HEK293 (cell line): ENCODE measurements around the gene RBM42.

ENCODE experiments used
- CTCF ChIA-PET: fragments of 350-600 bp; formaldehyde crosslinking; extraction: SDS; loops from one replicate; lab custom pipeline; 2021; ENCODE audit warnings: antibody characterized with exemption; lab: Yijun Ruan, JAX
- POLR2A ChIA-PET: fragments of 300-600 bp; formaldehyde crosslinking; extraction: SDS; loops from one replicate; lab custom pipeline; 2020; ENCODE audit warnings: antibody characterized with exemption, inconsistent platforms; lab: Yijun Ruan, JAX
- H3K27ac ChIP-seq: fragments of 200-500 bp; sonication (Bioruptor generic); 2 replicates; pipeline ENCODE4 v1.5.1; 2014; ENCODE audit warnings: low read depth, low read length, control low read depth, inconsistent platforms; ENCODE audit errors: extremely low read depth
- H3K36me3 ChIP-seq, 2 experiments: fragments of 200-500 bp in 1 of 2; sonication (Bioruptor generic) in 1 of 2; 1 replicate in 1 of 2; 2 replicates in 1 of 2; pipeline ENCODE4 v1.5.1; 2014 to 2017; ENCODE audit warnings: inconsistent platforms in 2 of 2, low read length in 2 of 2; ENCODE audit not compliant: control insufficient read depth in 2 of 2, insufficient read depth in 1 of 2
- H3K4me1 ChIP-seq: fragments of 200-500 bp; sonication (Bioruptor generic); 2 replicates; pipeline ENCODE4 v1.5.1; 2014; ENCODE audit warnings: mild to moderate bottlenecking, low read length, inconsistent platforms; ENCODE audit not compliant: control insufficient read depth, insufficient read depth
- H3K4me3 ChIP-seq: 2 replicates; pipeline ENCODE4 v1.5.1; 2011; ENCODE audit warnings: low read depth, mild to moderate bottlenecking, control low read depth, low read length, moderate library complexity
- H3K9me3 ChIP-seq: fragments of 200-500 bp; sonication (Bioruptor generic); 2 replicates; pipeline ENCODE4 v1.5.1; 2014; ENCODE audit warnings: low read depth, low read length, inconsistent platforms; ENCODE audit not compliant: control insufficient read depth, insufficient read depth
- BCL11A ChIP-seq: fragments of 450-650 bp; formaldehyde crosslinking; IDR thresholded peaks from 2 replicates; pipeline ENCODE4 v1.5.1; 2016; ENCODE audit warnings: low read depth, missing biosample characterization, missing genetic modification characterization
- GLI4 ChIP-seq: fragments of 450-650 bp; formaldehyde crosslinking; IDR thresholded peaks from 2 replicates; pipeline ENCODE4 v1.5.1; 2016; ENCODE audit warnings: missing biosample characterization, missing genetic modification characterization
- GLIS1 ChIP-seq: fragments of 450-650 bp; formaldehyde crosslinking; IDR thresholded peaks from 2 replicates; pipeline ENCODE4 v1.5.1; 2016; ENCODE audit warnings: missing biosample characterization, missing genetic modification characterization
- KLF1 ChIP-seq: fragments of 450-650 bp; formaldehyde crosslinking; IDR thresholded peaks from 2 replicates; pipeline ENCODE4 v1.5.1; 2016; ENCODE audit warnings: missing biosample characterization, missing genetic modification characterization
- KLF10 ChIP-seq: fragments of 450-650 bp; IDR thresholded peaks from 2 replicates; pipeline ENCODE4 v1.5.1; 2018; ENCODE audit warnings: missing biosample characterization, mild to moderate bottlenecking, missing genetic modification characterization
- KLF8 ChIP-seq: fragments of 450-650 bp; formaldehyde crosslinking; IDR thresholded peaks from 2 replicates; pipeline ENCODE4 v1.5.1; 2016; ENCODE audit warnings: missing biosample characterization, missing genetic modification characterization
- KLF9 ChIP-seq: fragments of 450-650 bp; formaldehyde crosslinking; IDR thresholded peaks from 2 replicates; pipeline ENCODE4 v1.5.1; 2016; ENCODE audit warnings: missing biosample characterization, missing genetic modification characterization, low read depth
- SP3 ChIP-seq: fragments of 450-650 bp; formaldehyde crosslinking; IDR thresholded peaks from 2 replicates; pipeline ENCODE4 v1.5.1; 2016; ENCODE audit warnings: missing biosample characterization, missing genetic modification characterization
- TCF7L2 ChIP-seq: IDR thresholded peaks from 2 replicates; pipeline ENCODE4 v1.6.1; 2011; ENCODE audit warnings: low read depth, mild to moderate bottlenecking, inconsistent platforms, low read length, moderate library complexity, borderline replicate concordance
- ZBTB17 ChIP-seq: fragments of 450-650 bp; formaldehyde crosslinking; IDR thresholded peaks from 2 replicates; pipeline ENCODE4 v1.5.1; 2016; ENCODE audit warnings: missing biosample characterization, missing genetic modification characterization
- ZIC2 ChIP-seq: fragments of 450-650 bp; formaldehyde crosslinking; IDR thresholded peaks from 2 replicates; pipeline ENCODE4 v1.5.1; 2016; ENCODE audit warnings: missing biosample characterization, missing genetic modification characterization
- ZNF114 ChIP-seq: fragments of 450-650 bp; formaldehyde crosslinking; IDR thresholded peaks from 2 replicates; pipeline ENCODE4 v1.5.0; 2017; ENCODE audit warnings: missing biosample characterization, missing genetic modification characterization
- ZNF146 ChIP-seq: fragments of 450-650 bp; formaldehyde crosslinking; IDR thresholded peaks from 2 replicates; pipeline ENCODE4 v1.5.1; 2016; ENCODE audit warnings: missing biosample characterization, missing genetic modification characterization
- ZNF501 ChIP-seq: fragments of 450-650 bp; formaldehyde crosslinking; IDR thresholded peaks from 2 replicates; pipeline ENCODE4 v1.5.1; 2016; ENCODE audit warnings: missing biosample characterization, missing genetic modification characterization
- ZNF560 ChIP-seq: fragments of 450-650 bp; formaldehyde crosslinking; IDR thresholded peaks from 2 replicates; pipeline ENCODE4 v1.5.1; 2017; ENCODE audit warnings: missing biosample characterization, missing genetic modification characterization, borderline replicate concordance
- ZNF600 ChIP-seq: fragments of 450-650 bp; formaldehyde crosslinking; IDR thresholded peaks from 2 replicates; pipeline ENCODE4 v1.5.1; 2016; ENCODE audit warnings: missing biosample characterization, missing genetic modification characterization
- ZNF610 ChIP-seq: fragments of 450-650 bp; formaldehyde crosslinking; IDR thresholded peaks from 2 replicates; pipeline ENCODE4 v1.5.1; 2016; ENCODE audit warnings: missing biosample characterization, missing genetic modification characterization, borderline replicate concordance
- ZNF837 ChIP-seq: fragments of 450-650 bp; formaldehyde crosslinking; IDR thresholded peaks from 2 replicates; pipeline ENCODE4 v1.5.1; 2016; ENCODE audit warnings: missing biosample characterization, missing genetic modification characterization
- TF ChIP-seq, protein P1 (sequence below): fragments of 450-650 bp; formaldehyde crosslinking; IDR thresholded peaks from 2 replicates; pipeline ENCODE4 v1.5.1; 2016; ENCODE audit warnings: missing biosample characterization, missing genetic modification characterization
- TF ChIP-seq, protein P2 (sequence below): fragments of 450-650 bp; formaldehyde crosslinking; IDR thresholded peaks from 2 replicates; pipeline ENCODE4 v1.5.1; 2016; ENCODE audit warnings: missing biosample characterization, missing genetic modification characterization
- TF ChIP-seq, protein P3 (sequence below): fragments of 450-650 bp; formaldehyde crosslinking; conservative IDR thresholded peaks from 2 replicates; pipeline ENCODE4 v1.5.1; 2016; ENCODE audit warnings: low read depth, missing biosample characterization, missing genetic modification characterization
- TF ChIP-seq, protein P4 (sequence below): fragments of 450-650 bp; formaldehyde crosslinking; IDR thresholded peaks from 2 replicates; pipeline ENCODE4; 2016; ENCODE audit warnings: missing biosample characterization, missing genetic modification characterization
- TF ChIP-seq, protein P5 (sequence below): fragments of 450-650 bp; formaldehyde crosslinking; IDR thresholded peaks from 2 replicates; pipeline ENCODE4 v1.5.1; 2016; ENCODE audit warnings: missing biosample characterization, missing genetic modification characterization

Gene RBM42

DNA sequence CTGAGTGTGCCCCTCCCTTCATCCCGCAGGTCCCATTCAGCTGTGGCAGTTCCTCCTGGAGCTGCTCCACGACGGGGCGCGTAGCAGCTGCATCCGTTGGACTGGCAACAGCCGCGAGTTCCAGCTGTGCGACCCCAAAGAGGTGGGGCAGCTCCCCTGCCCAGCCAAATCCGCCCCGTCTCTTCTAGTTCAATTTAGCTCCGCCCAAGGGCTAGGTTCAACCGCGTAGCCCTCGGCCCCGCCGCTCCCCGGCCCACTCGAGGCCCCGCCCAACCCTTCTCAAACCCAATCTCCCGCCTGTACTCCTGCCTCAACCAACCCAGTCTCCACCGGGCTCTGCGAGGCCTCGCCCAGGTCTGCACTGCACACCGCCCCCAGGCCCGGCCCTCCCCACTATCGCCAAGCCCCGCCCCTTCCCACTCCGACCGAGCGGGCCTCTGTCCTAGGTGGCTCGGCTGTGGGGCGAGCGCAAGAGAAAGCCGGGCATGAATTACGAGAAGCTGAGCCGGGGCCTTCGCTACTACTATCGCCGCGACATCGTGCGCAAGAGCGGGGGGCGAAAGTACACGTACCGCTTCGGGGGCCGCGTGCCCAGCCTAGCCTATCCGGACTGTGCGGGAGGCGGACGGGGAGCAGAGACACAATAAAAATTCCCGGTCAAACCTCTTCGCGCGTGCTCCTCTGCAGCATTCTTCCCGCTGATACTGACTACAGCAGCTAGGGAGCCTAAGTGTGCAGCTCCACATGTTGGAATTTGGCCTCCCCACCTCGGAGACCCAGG, 15.6 kb downstream of the RBM42 start (continued):
- peak; percentile 23 for TF ChIP-seq KLF10 (tag by site-specific recombination)
- TF ChIP-seq ZNF610 = peak; percentile 69; the same call in 1 of the 2 replicates
- no peak for TF ChIP-seq ZNF114 (tag by site-specific recombination)
- peak; percentile 44; the same call in 1 of the 2 replicates for TF ChIP-seq ZNF146
- peak; percentile 98 for TF ChIP-seq KLF8
- TF ChIP-seq ZNF501 = peak; percentile 56; the same call in 1 of the 2 replicates
- TF ChIP-seq, protein P1, sequence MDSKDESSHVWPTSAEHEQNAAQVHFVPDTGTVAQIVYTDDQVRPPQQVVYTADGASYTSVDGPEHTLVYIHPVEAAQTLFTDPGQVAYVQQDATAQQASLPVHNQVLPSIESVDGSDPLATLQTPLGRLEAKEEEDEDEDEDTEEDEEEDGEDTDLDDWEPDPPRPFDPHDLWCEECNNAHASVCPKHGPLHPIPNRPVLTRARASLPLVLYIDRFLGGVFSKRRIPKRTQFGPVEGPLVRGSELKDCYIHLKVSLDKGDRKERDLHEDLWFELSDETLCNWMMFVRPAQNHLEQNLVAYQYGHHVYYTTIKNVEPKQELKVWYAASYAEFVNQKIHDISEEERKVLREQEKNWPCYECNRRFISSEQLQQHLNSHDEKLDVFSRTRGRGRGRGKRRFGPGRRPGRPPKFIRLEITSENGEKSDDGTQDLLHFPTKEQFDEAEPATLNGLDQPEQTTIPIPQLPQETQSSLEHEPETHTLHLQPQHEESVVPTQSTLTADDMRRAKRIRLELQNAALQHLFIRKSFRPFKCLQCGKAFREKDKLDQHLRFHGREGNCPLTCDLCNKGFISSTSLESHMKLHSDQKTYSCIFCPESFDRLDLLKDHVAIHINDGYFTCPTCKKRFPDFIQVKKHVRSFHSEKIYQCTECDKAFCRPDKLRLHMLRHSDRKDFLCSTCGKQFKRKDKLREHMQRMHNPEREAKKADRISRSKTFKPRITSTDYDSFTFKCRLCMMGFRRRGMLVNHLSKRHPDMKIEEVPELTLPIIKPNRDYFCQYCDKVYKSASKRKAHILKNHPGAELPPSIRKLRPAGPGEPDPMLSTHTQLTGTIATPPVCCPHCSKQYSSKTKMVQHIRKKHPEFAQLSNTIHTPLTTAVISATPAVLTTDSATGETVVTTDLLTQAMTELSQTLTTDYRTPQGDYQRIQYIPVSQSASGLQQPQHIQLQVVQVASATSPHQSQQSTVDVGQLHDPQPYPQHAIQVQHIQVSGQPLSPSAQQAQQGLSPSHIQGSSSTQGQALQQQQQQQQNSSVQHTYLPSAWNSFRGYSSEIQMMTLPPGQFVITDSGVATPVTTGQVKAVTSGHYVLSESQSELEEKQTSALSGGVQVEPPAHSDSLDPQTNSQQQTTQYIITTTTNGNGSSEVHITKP (tag by site-specific recombination) = no peak; the same call in none of the 2 replicates
- TF ChIP-seq SP3 = peak; percentile 92
- peak; percentile 91 for TF ChIP-seq ZIC2 (tag by site-specific recombination)
- peak; percentile 80 for TF ChIP-seq KLF9 (tag by site-specific recombination)
- no peak for TF ChIP-seq GLI4 (tag by site-specific recombination)
- TF ChIP-seq, protein P2, sequence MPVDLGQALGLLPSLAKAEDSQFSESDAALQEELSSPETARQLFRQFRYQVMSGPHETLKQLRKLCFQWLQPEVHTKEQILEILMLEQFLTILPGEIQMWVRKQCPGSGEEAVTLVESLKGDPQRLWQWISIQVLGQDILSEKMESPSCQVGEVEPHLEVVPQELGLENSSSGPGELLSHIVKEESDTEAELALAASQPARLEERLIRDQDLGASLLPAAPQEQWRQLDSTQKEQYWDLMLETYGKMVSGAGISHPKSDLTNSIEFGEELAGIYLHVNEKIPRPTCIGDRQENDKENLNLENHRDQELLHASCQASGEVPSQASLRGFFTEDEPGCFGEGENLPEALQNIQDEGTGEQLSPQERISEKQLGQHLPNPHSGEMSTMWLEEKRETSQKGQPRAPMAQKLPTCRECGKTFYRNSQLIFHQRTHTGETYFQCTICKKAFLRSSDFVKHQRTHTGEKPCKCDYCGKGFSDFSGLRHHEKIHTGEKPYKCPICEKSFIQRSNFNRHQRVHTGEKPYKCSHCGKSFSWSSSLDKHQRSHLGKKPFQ (tag by site-specific recombination) = peak; percentile 42; the same call in 1 of the 2 replicates

DNA sequence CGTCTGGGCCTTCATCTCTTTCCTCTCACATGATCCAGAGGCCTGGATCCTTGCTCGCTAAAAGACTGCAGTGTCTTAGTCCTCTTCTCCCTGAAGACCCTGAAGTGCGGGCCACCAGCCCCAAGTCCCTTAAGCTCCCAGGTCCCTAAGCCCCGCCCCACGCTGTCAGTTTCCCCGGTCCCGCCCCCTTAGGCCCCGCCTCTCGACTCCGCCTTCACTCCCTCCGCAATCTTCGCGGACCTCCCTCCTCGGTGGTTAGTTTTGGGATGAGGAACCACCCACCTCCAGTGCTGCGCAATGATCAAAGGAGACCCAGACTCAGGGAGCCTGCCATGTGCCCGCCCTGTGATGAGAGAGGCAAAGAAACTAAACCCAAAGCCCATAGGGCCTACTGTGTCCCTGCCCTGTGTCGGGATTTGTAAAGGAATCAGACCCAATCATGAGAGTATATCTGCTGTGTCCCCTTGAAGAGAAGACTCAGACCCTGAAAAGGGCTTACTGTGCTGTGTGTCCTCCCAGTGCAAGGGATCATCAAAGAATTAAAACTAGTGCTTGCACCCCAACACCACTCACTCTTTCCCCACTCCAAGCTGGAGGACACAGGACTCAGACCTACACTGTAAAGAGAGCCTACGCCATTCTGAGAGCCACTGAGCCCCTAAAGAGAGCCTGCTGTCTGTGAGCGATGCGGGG, 16.3 kb downstream of the RBM42 start:
- peaks cover 33% of the 10 kb centered on the region for H3K4me1 ChIP-seq
- ChIA-PET POLR2A (interaction anchor here (0.5 to 3.8 kb wide), 27 partner anchors 8 to 470 kb away, joined by 3 to 42 read pairs (median 6); partner anchors contain the start of genes HAUS5, LIN37, POLR2I and PSENEN), CTCF (interaction anchor here (0.6 to 2.5 kb wide), 7 partner anchors 33 to 150 kb away, joined by 3 to 10 read pairs (median 3); partner anchors contain the start of gene HAUS5)
- peak overlapping the region; percentile 91 for H3K27ac ChIP-seq
- H3K4me3 ChIP-seq = no peak overlapping the region; the same call in 1 of the 2 replicates
- H3K9me3 ChIP-seq = no peaks in the 10 kb centered on the region
- H3K36me3 ChIP-seq = peaks cover 3 to 11% of the 10 kb centered on the region in 2 experiments
- TF ChIP-seq, protein P3, sequence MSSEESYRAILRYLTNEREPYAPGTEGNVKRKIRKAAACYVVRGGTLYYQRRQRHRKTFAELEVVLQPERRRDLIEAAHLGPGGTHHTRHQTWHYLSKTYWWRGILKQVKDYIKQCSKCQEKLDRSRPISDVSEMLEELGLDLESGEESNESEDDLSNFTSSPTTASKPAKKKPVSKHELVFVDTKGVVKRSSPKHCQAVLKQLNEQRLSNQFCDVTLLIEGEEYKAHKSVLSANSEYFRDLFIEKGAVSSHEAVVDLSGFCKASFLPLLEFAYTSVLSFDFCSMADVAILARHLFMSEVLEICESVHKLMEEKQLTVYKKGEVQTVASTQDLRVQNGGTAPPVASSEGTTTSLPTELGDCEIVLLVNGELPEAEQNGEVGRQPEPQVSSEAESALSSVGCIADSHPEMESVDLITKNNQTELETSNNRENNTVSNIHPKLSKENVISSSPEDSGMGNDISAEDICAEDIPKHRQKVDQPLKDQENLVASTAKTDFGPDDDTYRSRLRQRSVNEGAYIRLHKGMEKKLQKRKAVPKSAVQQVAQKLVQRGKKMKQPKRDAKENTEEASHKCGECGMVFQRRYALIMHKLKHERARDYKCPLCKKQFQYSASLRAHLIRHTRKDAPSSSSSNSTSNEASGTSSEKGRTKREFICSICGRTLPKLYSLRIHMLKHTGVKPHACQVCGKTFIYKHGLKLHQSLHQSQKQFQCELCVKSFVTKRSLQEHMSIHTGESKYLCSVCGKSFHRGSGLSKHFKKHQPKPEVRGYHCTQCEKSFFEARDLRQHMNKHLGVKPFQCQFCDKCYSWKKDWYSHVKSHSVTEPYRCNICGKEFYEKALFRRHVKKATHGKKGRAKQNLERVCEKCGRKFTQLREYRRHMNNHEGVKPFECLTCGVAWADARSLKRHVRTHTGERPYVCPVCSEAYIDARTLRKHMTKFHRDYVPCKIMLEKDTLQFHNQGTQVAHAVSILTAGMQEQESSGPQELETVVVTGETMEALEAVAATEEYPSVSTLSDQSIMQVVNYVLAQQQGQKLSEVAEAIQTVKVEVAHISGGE (tag by site-specific recombination) = peak; percentile 10; the same call in 1 of the 2 replicates
- TF ChIP-seq GLIS1 (tag by site-specific recombination) (peak; percentile 14; the same call in 1 of the 2 replicates), ZNF600 (tag by site-specific recombination) (0 out of 2 replicates have a peak, but pooled peaks have one; percentile 6), ZBTB17 (tag by site-specific recombination) (peak; percentile 12; the same call in 1 of the 2 replicates), BCL11A (tag by site-specific recombination) (no peak), ZNF837 (tag by site-specific recombination) (no peak), KLF1 (tag by site-specific recombination) (no peak), ZNF560 (tag by site-specific recombination) (no peak), TCF7L2 (peak; percentile 67; the same call in 1 of the 2 replicates), KLF8 (peak; percentile 4; the same call in 1 of the 2 replicates), KLF9 (tag by site-specific recombination) (peak; percentile 95)
- TF ChIP-seq, protein P4, sequence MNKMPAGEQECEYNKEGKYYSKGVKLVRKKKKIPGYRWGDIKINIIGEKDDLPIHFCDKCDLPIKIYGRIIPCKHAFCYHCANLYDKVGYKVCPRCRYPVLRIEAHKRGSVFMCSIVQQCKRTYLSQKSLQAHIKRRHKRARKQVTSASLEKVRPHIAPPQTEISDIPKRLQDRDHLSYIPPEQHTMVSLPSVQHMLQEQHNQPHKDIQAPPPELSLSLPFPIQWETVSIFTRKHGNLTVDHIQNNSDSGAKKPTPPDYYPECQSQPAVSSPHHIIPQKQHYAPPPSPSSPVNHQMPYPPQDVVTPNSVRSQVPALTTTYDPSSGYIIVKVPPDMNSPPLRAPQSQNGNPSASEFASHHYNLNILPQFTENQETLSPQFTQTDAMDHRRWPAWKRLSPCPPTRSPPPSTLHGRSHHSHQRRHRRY = 0 out of 2 replicates have a peak, but pooled peaks have one; percentile 66
- TF ChIP-seq, protein P5, sequence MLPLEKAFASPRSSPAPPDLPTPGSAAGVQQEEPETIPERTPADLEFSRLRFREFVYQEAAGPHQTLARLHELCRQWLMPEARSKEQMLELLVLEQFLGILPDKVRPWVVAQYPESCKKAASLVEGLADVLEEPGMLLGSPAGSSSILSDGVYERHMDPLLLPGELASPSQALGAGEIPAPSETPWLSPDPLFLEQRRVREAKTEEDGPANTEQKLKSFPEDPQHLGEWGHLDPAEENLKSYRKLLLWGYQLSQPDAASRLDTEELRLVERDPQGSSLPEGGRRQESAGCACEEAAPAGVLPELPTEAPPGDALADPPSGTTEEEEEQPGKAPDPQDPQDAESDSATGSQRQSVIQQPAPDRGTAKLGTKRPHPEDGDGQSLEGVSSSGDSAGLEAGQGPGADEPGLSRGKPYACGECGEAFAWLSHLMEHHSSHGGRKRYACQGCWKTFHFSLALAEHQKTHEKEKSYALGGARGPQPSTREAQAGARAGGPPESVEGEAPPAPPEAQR = 0 out of 2 replicates have a peak, but pooled peaks have one; percentile 43
